Type B pancreatic cell (in vitro differentiated cells): Measurements from ENCODE around the gene SNX11. TPM values are rescaled to one million over a fixed set of nuclear protein-coding genes. Genes with fewer than 3 reads are reported as not detected.

Experiments used
- DNase-seq: peaks from one replicate; pipeline ENCODE4 v3.0.0; 2021; ENCODE audit warnings: mixed read lengths; ENCODE audit not compliant: unreplicated experiment; ENCODE audit errors: extremely low spot score
- H3K27ac Mint-ChIP-seq: 2 replicates; pipeline ENCODE4 v1.8.0; 2021; ENCODE audit warnings: mild to moderate bottlenecking, mixed read lengths
- H3K27me3 Mint-ChIP-seq: 2 replicates; pipeline ENCODE4 v1.8.0; 2021; ENCODE audit warnings: mixed read lengths
- H3K36me3 Mint-ChIP-seq: 2 replicates; pipeline ENCODE4 v1.8.0; 2021; ENCODE audit warnings: mixed read lengths
- H3K4me1 Mint-ChIP-seq: one replicate; pipeline ENCODE4 v1.8.0; 2021; ENCODE audit warnings: mixed read lengths; ENCODE audit not compliant: unreplicated experiment
- H3K4me3 Mint-ChIP-seq: 2 replicates; pipeline ENCODE4 v1.8.0; 2021; ENCODE audit warnings: mild to moderate bottlenecking, mixed read lengths
- H3K9me3 Mint-ChIP-seq: 2 replicates; pipeline ENCODE4 v1.8.0; 2021; ENCODE audit warnings: mixed read lengths
- total RNA-seq: library from RNA; stranded (reverse); gene quantifications from 2 replicates; pipeline ENCODE4 v1.2.1, GENCODE V29; 2021; ENCODE audit warnings: low replicate concordance
- TF ChIP-seq, protein P1 (sequence below): fragments of 200-600 bp; sonication (generic); conservative IDR thresholded peaks from 2 replicates; pipeline ENCODE4 v1.5.0; 2021; ENCODE audit warnings: antibody characterized with exemption, mild to moderate bottlenecking

SNX11 gene
- total RNA-seq, 1 donor from 2014 or later, result 19.1 TPM

DNA sequence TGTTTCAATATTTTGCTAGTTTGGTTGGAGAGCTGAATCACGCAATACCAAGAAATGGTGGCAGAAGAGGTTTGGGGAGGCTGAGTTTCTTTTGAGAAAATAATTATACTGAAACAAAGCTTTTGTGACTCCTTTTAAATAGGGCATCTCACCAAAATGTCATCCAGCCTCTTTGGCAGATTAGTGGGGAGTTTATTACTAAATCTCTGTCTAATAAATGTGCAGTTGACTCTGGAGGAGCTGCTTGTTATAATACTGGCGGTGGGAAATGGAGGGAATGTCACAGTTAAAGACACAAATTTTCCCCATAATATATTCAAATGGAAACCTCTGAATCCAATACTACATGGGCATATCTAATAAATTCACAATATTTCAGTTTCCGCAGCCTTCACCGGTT lies 44.7 kb downstream of the SNX11 start:
- Mint-ChIP-seq H3K27ac (no peak overlapping the region), H3K36me3 (no peaks in the 10 kb centered on the region), H3K27me3 (peaks cover 78% of the 10 kb centered on the region), H3K4me3 (no peak overlapping the region), H3K9me3 (no peaks in the 10 kb centered on the region), H3K4me1 (peaks cover 41% of the 10 kb centered on the region)
- no peak for DNase-seq
- TF ChIP-seq, protein P1, sequence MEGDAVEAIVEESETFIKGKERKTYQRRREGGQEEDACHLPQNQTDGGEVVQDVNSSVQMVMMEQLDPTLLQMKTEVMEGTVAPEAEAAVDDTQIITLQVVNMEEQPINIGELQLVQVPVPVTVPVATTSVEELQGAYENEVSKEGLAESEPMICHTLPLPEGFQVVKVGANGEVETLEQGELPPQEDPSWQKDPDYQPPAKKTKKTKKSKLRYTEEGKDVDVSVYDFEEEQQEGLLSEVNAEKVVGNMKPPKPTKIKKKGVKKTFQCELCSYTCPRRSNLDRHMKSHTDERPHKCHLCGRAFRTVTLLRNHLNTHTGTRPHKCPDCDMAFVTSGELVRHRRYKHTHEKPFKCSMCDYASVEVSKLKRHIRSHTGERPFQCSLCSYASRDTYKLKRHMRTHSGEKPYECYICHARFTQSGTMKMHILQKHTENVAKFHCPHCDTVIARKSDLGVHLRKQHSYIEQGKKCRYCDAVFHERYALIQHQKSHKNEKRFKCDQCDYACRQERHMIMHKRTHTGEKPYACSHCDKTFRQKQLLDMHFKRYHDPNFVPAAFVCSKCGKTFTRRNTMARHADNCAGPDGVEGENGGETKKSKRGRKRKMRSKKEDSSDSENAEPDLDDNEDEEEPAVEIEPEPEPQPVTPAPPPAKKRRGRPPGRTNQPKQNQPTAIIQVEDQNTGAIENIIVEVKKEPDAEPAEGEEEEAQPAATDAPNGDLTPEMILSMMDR, result no peak

DNA sequence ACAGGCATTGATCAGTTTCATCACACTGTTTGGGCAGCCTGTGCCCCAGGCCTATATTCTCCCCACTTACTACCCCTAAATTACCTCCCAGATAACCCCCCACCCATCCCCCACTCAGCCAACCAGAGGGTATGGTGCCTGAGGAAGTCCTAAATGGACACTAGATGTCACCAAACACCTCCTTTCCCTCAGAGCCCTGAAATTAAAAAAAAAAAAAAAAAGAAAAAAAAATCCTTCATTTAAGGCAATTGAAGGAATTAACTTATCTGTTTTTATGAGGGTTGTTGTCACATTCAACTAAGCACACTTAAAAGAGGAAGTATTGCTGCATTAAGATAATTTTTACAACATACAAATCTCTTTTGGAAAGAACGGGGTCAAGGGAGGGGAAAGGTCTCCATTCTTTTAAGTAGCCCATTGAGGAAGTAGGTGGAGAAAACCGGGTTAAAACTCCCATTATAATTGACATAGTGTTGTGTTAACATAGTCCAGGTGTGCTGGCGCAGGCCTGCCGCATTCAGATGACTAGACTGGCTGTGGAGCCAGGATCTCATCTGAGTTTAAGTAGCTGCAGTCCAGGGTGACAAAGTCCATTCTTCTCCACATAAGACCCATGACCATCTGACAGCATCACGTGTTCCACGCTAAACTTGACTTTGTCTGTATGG lies 46.3 kb downstream of the SNX11 start:
- DNase-seq, result no peak
- H3K27ac Mint-ChIP-seq, result no peak overlapping the region
- TF ChIP-seq, protein P1, result peak; percentile 69
- H3K36me3 Mint-ChIP-seq, result no peaks in the 10 kb centered on the region
- peaks cover 29% of the 10 kb centered on the region for H3K4me1 Mint-ChIP-seq
- peaks cover 64% of the 10 kb centered on the region for H3K27me3 Mint-ChIP-seq
- peak overlapping the region; percentile 32 for H3K4me3 Mint-ChIP-seq
- H3K9me3 Mint-ChIP-seq, result no peaks in the 10 kb centered on the region

- H3K36me3 Mint-ChIP-seq, result no peaks in the 10 kb centered on the region
- H3K4me3 Mint-ChIP-seq, result no peak overlapping the region
- peaks cover 49% of the 10 kb centered on the region for H3K27me3 Mint-ChIP-seq
- H3K27ac Mint-ChIP-seq, result no peak overlapping the region
- H3K9me3 Mint-ChIP-seq, result no peaks in the 10 kb centered on the region
- DNase-seq, result no peak
- peaks cover 26% of the 10 kb centered on the region for H3K4me1 Mint-ChIP-seq
- TF ChIP-seq, protein P1, result no peak
These were observed 48.5 kb downstream of the SNX11 start for GRCh38 chr17:48155889-48156611.

GRCh38 chr17:48159232-48159631 lies 51.7 kb downstream of the SNX11 start:
- H3K36me3 Mint-ChIP-seq, result no peaks in the 10 kb centered on the region
- no peak for DNase-seq
- peaks cover 29% of the 10 kb centered on the region for H3K27me3 Mint-ChIP-seq
- TF ChIP-seq, protein P1, result no peak
- no peak overlapping the region for H3K27ac Mint-ChIP-seq
- peaks cover 29% of the 10 kb centered on the region for H3K4me1 Mint-ChIP-seq
- no peaks in the 10 kb centered on the region for H3K9me3 Mint-ChIP-seq
- H3K4me3 Mint-ChIP-seq, result no peak overlapping the region

DNA sequence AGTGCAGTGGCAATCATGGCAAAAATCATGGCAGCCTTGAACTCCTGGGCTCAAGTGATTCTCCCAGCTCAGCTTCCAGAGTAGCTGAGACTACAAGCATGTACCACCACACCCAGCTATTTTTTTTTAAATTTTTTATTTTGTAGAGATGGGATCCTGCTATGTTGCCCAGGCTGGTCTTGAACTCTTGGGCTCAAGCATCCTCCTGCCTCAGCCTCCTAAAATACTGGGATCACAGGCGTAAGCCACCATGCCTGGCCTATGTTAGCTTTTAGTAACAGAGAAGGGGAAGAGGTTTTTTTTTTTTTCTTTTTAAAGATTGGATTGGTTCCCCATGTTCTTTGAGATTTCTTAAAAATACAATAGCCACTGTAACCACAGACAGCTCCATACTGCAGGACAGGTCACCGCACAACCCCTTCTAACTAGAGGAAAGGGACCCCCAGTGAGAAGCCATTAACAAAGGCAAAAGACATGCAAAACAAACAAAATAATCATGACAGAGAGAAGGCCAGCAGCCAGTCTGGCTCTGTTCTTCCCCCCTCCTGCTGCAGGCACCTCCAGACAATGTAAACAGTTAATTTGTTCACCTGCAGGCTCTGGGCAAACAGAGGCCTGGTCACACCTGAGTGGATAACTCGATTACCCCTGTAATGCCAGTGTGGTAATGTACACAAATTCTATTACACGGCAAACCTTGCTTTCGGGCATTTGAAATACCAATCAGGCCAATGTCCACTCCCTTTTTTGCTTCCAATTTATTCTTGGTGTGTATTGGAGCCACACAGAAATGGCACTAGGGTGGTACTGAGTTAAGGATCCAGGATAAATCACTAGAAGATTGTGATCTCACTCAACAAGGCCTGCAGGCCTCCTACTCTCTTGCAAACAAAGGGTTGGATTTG lies 52.9 kb downstream of the SNX11 start:
- Mint-ChIP-seq H3K4me1 (peaks cover 27% of the 10 kb centered on the region), H3K9me3 (no peaks in the 10 kb centered on the region), H3K36me3 (no peaks in the 10 kb centered on the region), H3K27me3 (peaks cover 33% of the 10 kb centered on the region), H3K27ac (peak overlapping the region; percentile 21), H3K4me3 (no peak overlapping the region)
- no peak for DNase-seq
- TF ChIP-seq, protein P1, result no peak
